ENCODE data around the gene INTS11. TPM values are rescaled to one million over a fixed set of nuclear protein-coding genes. Genes with fewer than 3 reads are reported as not detected.

The INTS11 gene
- total and polyA plus RNA-seq, 9 of the 15 experiments (the other 6 are each of a cell fraction or from before 2014, with no cell fraction given), result 3.6 to 183 (median 110) TPM

DNA sequence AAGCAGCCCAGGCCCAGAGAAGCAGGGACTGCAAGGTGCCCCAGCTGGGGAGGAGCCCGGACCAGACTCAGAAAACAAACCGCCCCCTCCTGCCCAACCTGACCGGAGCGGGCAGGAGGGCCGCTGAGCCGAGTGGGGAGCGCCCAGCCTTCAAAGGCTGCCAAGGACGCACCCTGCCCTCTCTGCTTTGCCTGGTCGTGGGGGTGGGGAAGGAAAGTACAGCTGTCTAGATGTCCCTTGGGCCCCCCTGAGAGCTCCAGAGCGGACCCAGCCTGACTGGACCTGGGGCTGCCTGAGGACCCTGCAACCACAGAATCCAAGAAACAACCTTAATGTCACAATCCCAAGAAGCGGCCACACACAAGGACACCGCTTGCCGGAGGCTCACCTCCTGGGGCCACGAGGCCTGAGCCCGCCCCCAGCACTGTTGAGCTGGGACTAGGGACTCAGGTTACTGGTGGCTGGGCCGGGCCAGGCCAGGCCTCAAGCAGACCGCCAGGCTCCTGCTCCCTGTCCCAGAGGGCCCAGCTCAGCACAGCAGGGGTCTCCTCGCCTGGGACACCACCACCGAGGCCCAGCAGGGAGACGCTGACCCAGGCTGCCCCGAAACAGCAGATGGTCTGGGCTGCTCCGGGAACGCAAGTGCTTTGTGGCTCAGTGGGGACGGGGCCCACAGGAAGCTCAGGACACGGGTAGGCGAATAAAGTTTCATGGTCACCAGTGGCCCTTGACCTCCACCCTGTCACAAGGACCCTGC is 23.4 kb upstream of the INTS11 start (continued):
- TF ChIP-seq, protein P1, sequence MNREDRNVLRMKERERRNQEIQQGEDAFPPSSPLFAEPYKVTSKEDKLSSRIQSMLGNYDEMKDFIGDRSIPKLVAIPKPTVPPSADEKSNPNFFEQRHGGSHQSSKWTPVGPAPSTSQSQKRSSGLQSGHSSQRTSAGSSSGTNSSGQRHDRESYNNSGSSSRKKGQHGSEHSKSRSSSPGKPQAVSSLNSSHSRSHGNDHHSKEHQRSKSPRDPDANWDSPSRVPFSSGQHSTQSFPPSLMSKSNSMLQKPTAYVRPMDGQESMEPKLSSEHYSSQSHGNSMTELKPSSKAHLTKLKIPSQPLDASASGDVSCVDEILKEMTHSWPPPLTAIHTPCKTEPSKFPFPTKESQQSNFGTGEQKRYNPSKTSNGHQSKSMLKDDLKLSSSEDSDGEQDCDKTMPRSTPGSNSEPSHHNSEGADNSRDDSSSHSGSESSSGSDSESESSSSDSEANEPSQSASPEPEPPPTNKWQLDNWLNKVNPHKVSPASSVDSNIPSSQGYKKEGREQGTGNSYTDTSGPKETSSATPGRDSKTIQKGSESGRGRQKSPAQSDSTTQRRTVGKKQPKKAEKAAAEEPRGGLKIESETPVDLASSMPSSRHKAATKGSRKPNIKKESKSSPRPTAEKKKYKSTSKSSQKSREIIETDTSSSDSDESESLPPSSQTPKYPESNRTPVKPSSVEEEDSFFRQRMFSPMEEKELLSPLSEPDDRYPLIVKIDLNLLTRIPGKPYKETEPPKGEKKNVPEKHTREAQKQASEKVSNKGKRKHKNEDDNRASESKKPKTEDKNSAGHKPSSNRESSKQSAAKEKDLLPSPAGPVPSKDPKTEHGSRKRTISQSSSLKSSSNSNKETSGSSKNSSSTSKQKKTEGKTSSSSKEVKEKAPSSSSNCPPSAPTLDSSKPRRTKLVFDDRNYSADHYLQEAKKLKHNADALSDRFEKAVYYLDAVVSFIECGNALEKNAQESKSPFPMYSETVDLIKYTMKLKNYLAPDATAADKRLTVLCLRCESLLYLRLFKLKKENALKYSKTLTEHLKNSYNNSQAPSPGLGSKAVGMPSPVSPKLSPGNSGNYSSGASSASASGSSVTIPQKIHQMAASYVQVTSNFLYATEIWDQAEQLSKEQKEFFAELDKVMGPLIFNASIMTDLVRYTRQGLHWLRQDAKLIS (CRISPR knock-in tag; IDR thresholded peaks at IDR 0.05), result no peak
- TF ChIP-seq CBX8 (IDR thresholded peaks at IDR 0.05; ENCODE audit: borderline replicate concordance, extremely low read depth, low read depth, low read length, poor library complexity, severe bottlenecking), result no peak
- TF ChIP-seq ZFP1 (CRISPR knock-in tag; IDR thresholded peaks at IDR 0.05), result no peak
- TF ChIP-seq HMGXB4 (CRISPR knock-in tag; IDR thresholded peaks at IDR 0.05), result no peak
- TF ChIP-seq ZNF143 (CRISPR knock-in tag; IDR thresholded peaks at IDR 0.05), result no peak
- TF ChIP-seq, protein P2, sequence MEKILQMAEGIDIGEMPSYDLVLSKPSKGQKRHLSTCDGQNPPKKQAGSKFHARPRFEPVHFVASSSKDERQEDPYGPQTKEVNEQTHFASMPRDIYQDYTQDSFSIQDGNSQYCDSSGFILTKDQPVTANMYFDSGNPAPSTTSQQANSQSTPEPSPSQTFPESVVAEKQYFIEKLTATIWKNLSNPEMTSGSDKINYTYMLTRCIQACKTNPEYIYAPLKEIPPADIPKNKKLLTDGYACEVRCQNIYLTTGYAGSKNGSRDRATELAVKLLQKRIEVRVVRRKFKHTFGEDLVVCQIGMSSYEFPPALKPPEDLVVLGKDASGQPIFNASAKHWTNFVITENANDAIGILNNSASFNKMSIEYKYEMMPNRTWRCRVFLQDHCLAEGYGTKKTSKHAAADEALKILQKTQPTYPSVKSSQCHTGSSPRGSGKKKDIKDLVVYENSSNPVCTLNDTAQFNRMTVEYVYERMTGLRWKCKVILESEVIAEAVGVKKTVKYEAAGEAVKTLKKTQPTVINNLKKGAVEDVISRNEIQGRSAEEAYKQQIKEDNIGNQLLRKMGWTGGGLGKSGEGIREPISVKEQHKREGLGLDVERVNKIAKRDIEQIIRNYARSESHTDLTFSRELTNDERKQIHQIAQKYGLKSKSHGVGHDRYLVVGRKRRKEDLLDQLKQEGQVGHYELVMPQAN (IDR thresholded peaks at IDR 0.05; ENCODE audit: borderline replicate concordance), result peak; percentile 81
- no peak for TF ChIP-seq RFX1 (IDR thresholded peaks at IDR 0.05)
- TF ChIP-seq, protein P3, sequence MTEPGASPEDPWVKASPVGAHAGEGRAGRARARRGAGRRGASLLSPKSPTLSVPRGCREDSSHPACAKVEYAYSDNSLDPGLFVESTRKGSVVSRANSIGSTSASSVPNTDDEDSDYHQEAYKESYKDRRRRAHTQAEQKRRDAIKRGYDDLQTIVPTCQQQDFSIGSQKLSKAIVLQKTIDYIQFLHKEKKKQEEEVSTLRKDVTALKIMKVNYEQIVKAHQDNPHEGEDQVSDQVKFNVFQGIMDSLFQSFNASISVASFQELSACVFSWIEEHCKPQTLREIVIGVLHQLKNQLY (CRISPR knock-in tag; conservative IDR thresholded peaks at IDR 0.05), result no peak
- peak; percentile 42; the same call in 1 of the 2 replicates for TF ChIP-seq PHF8 (IDR thresholded peaks at IDR 0.05; ENCODE audit: borderline replicate concordance, low read length)
- no peak for TF ChIP-seq TEAD4 (IDR thresholded peaks at IDR 0.05; ENCODE audit: low read length)
- TF ChIP-seq TEAD4 (CRISPR knock-in tag; IDR thresholded peaks at IDR 0.05; ENCODE audit: borderline replicate concordance), result 0 out of 2 replicates have a peak, but pooled peaks have one; percentile 43
- no peak for TF ChIP-seq ZNF174 (CRISPR knock-in tag; IDR thresholded peaks at IDR 0.05)
- TF ChIP-seq, protein P4, sequence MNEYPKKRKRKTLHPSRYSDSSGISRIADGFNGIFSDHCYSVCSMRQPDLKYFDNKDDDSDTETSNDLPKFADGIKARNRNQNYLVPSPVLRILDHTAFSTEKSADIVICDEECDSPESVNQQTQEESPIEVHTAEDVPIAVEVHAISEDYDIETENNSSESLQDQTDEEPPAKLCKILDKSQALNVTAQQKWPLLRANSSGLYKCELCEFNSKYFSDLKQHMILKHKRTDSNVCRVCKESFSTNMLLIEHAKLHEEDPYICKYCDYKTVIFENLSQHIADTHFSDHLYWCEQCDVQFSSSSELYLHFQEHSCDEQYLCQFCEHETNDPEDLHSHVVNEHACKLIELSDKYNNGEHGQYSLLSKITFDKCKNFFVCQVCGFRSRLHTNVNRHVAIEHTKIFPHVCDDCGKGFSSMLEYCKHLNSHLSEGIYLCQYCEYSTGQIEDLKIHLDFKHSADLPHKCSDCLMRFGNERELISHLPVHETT (CRISPR knock-in tag; conservative IDR thresholded peaks at IDR 0.05 in 1 of 2, IDR thresholded peaks at IDR 0.05 in 1 of 2), result no peak
- no peak for TF ChIP-seq GATAD2A (IDR thresholded peaks at IDR 0.05)
- TF ChIP-seq GABPB1 (CRISPR knock-in tag; IDR thresholded peaks at IDR 0.05), result peak; percentile 66
- peak; percentile 4 for TF ChIP-seq RBM22 (IDR thresholded peaks at IDR 0.05; ENCODE audit: low read depth, low read length, poor library complexity, severe bottlenecking)

All from K562 (cell line).